Measurements from ENCODE around the gene ZNF627. TPM values are rescaled to one million over a fixed set of nuclear protein-coding genes. Genes with fewer than 3 reads are reported as not detected.
A peak's percentile ranks its signal among the peaks of the same experiment; 100 is the strongest.

ZNF627 gene
- total and polyA plus RNA-seq, 12 donors, result 3.8 to 16.6 (median 10.3) TPM

DNA sequence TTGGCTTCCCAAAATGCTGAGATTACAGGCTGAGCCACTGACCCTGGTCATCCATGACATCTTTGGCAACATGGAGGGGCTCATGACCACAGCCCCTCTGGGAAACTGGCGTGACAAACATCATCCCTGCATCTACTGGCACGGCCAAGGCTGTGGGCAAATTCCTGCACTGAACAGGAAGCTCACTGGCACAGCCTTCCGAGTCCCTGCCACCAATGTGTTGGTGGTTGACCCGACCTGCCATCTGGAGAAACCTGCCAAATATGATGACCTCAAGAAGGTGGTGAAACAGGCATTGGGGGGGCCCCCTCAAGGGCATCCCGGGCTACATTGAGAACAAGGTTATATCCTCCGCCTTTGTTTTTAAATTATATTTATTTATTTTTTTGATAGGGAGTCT lies 11.0 kb upstream of the ZNF627 start:
- DNase-seq, result no peak
- H3K9me3 ChIP-seq (replicated peaks in 1 of 3), result no peaks in the 10 kb centered on the region
- intact Hi-C loops (cut with DNase I), result loop anchor here in 1 of 2 donors (5.0 kb wide), 1 partner anchor 49 kb away; the partner anchor contains the start of gene CNN1
- no peaks in the 10 kb centered on the region for H3K4me1 ChIP-seq (replicated peaks in 1 of 2)
- TF ChIP-seq POLR2A (IDR thresholded peaks at IDR 0.05) (no peak), CTCF (IDR thresholded peaks at IDR 0.05) (no peak)
- H3K27ac ChIP-seq, result no peak overlapping the region
- 35 to 51% (median 45%) methylated on average over 3 to 6 of the region's 6 CpGs for WGBS, 4 donors
- H3K36me3 ChIP-seq (replicated peaks in 1 of 2), result no peaks in the 10 kb centered on the region
- no peak overlapping the region for H3K4me3 ChIP-seq
- H3K27me3 ChIP-seq, result no peaks in the 10 kb centered on the region

DNA sequence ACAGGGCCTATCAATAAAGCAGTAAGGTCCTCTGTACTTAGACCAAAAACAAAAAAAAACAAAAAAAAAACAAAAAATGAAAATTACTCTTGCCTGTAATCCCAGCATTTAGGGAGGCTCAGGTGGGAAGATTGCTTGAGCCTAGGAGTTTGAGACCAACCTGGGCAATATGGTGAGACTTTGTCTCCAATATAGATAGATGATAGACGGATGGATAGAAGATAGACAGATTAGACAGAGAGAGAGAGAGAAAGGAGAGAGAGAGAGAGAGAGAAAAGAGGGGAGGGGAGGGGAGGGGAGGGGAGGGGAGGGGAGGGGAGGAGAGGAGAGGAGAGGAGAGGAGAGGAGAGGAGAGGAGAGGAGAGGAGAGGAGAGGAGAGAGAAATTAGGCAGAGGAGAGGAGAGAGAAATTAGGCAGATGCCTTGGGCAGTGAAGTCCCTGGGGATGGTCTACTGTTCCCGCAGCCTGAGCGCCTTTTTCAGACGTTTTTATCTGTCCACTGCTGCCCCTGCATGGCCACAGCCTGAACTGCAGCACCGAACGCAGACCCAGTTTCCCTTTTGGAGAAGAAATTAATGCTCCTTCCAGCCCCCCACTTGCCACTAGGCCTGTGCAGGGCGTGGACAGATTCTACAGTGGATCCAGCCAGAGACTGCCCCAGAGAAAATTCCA lies 9.8 kb upstream of the ZNF627 start:
- H3K27me3 ChIP-seq, result no peaks in the 10 kb centered on the region
- no peaks in the 10 kb centered on the region for H3K9me3 ChIP-seq (replicated peaks in 1 of 3)
- no peak overlapping the region for H3K27ac ChIP-seq
- peak; percentile 70 to 92 (median 78) for DNase-seq
- no peaks in the 10 kb centered on the region for H3K4me1 ChIP-seq (replicated peaks in 1 of 2)
- no peak overlapping the region for H3K4me3 ChIP-seq
- intact Hi-C loops (cut with DNase I), result loop anchor here in 1 of 2 donors (5.0 kb wide), 1 partner anchor 50 kb away; the partner anchor contains the start of gene CNN1
- no peaks in the 10 kb centered on the region for H3K36me3 ChIP-seq (replicated peaks in 1 of 2)
- peak; percentile 74 to 93 (median 85) for TF ChIP-seq CTCF (IDR thresholded peaks at IDR 0.05)
- TF ChIP-seq POLR2A (IDR thresholded peaks at IDR 0.05), result no peak
- WGBS, 4 donors, result 3 to 6% (median 4%) methylated on average over 7 of the region's 7 CpGs

- H3K4me1 ChIP-seq (replicated peaks in 1 of 2), result no peaks in the 10 kb centered on the region
- H3K36me3 ChIP-seq (replicated peaks in 1 of 2), result no peaks in the 10 kb centered on the region
- H3K9me3 ChIP-seq (replicated peaks in 1 of 3), result no peaks in the 10 kb centered on the region
- 59 to 67% (median 63%) methylated on average over 11 to 13 of the region's 13 CpGs for WGBS, 4 donors
- TF ChIP-seq POLR2A (IDR thresholded peaks at IDR 0.05) (no peak), CTCF (IDR thresholded peaks at IDR 0.05) (no peak)
- intact Hi-C loops (cut with DNase I), result loop anchor here in 1 of 2 donors (5.0 kb wide), 1 partner anchor 51 kb away; the partner anchor contains the start of gene CNN1
- DNase-seq, result no peak
- H3K4me3 ChIP-seq, result no peak overlapping the region
- H3K27ac ChIP-seq, result no peak overlapping the region
- no peaks in the 10 kb centered on the region for H3K27me3 ChIP-seq
Observed at GRCh38 chr19:11587975-11588631, 9.2 kb upstream of the ZNF627 start.

DNA sequence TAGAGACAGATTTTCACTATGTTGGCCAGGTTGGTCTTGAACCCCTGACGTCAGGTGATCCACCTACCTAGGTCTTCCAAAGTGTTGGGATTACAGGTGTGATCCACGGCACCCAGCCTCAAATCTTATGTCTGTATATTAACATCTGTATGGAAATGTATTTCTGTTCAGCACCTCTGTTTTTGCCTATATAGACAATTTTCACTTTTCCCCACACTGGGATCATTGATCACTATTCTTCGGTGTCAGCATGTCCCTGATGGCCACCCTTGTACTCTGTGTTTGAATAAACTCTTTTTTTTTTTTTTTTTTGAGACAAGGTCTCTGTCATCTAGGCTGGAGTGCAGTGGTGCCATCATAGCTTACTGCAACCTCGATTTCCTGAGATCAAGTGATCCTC lies 3.2 kb upstream of the ZNF627 start:
- intact Hi-C loops (cut with DNase I), result no loop called here
- WGBS, 4 donors, result 80 to 85% (median 83%) methylated on average over 4 of the region's 4 CpGs
- peaks cover 7 to 11% of the 10 kb centered on the region in 2 donors for H3K4me1 ChIP-seq (replicated peaks in 1 of 2)
- H3K9me3 ChIP-seq (replicated peaks in 1 of 3), result no peaks in the 10 kb centered on the region
- no peaks in the 10 kb centered on the region for H3K27me3 ChIP-seq
- H3K4me3 ChIP-seq, result no peak overlapping the region
- no peaks in the 10 kb centered on the region for H3K36me3 ChIP-seq (replicated peaks in 1 of 2)
- TF ChIP-seq CTCF (IDR thresholded peaks at IDR 0.05), result no peak
- no peak for TF ChIP-seq POLR2A (IDR thresholded peaks at IDR 0.05)
- DNase-seq, result no peak
- H3K27ac ChIP-seq, result no peak overlapping the region
